Subcutaneous adipose tissue (tissue), 4 donors: ENCODE data around the gene B4GALNT3. TPM values are rescaled to one million over a fixed set of nuclear protein-coding genes. Genes with fewer than 3 reads are reported as not detected.

Experiments
- CTCF ChIP-seq: fragments of 450-650 bp; IDR thresholded peaks from one replicate; pipeline ENCODE4 v1.5.1; 2016; ENCODE audit warnings: low read depth, mild to moderate bottlenecking, control low read depth, antibody characterized with exemption, moderate library complexity
- total RNA-seq, 4 donors: library from RNA; depleted of rRNA; stranded (reverse); fragments of >200 nt; gene quantifications; one replicate each; pipeline ENCODE4 v1.1.0, GENCODE V29; 2016

Gene B4GALNT3
- total RNA-seq, 4 donors from 2014 or later: 0.16 to 0.22 (median 0.17) TPM; not detected in 1

- no peak for TF ChIP-seq CTCF
Observed at GRCh38 chr12:470133-470532, 10.4 kb downstream of the B4GALNT3 start.

DNA sequence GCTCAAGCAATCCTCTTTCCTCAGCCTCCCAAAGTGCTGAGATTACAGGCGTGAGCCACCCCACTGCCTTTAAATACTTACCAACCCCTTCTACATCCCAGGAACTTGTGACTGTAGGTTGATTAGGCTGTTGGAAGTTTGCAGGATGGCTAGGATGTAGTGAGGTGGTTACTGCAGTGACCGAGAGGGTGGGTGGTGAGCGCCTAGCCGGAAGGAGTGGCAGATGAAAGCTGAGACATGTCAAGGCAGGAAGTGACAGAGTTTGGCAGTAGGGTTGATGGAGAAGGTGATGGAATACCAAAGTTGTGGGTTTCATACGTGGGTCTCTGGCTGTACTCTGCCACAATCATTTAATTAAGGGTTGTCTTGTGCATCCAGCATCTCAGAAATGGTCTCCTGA lies 13.5 kb downstream of the B4GALNT3 start:
- TF ChIP-seq CTCF: no peak

DNA sequence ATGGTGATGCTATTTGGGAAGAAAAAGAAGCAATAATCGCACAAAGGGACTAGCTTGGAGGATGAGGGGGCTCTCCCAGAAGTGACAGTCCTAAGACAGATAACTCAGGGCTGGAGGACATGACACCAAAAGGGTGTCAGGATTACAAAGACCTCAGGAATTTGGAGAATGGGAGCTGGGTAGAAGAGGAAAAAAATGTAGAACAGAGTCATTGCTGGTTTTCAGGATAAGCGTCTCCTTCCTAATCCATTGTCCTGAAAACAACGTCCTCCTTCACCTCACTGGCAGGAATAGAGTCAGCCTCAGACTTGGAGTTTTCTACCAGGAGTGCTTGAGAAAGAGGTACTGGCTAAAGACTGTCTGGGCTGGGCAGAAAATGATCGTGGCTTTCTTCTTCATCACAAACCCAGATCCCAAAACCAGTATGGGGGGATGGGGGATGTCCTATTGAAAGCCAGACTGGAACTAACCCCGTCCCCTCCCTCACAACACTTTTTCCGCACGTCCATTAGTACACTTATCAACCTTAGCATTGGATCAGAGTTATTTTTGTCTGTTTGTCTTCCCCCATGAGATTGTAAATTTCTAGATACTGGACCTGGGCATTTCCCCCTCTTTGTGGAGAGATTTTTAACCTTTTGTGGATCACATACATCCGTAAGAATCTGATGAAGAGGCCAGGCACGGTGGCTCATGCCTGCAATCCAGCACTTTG lies 14.3 kb downstream of the B4GALNT3 start:
- TF ChIP-seq CTCF: no peak

DNA sequence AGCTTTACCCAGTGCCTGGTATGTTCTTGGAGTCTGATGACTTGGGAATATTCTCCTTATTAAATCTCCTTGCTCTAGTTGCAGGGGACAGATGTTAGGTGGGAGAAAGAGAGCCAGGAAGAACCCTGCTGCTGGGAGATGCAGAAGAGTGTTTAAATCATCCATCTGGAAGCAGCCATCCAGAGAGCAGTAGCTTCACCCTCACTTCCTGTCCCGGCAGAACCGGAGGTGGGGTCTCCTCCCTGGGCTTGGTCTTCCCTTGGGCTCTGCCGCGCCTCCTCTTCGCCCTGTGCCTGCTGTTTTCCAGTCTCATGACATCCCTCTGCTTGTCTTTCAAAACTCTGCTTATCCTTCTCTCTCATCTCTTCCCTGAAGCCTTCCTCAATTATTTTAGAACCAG lies 15.5 kb downstream of the B4GALNT3 start:
- TF ChIP-seq CTCF: no peak

DNA sequence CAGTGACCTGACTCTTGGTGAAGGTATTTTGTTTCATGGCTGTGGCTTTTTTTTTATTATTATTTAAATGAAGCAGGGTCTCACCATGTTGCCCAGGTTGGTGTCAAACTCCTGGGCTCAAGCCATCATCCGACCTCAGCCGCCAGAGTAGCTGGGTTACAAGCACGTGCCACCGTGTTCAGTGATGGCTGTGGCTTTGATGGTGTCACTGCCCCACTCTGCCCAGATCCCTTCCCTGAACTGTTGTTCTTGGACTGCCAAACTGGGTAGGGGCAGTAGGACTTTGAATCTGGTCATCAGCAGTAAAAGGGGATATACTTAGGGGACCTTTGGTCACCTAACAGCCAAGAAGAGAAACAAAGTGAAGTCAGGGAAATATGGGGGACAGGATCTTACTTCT lies 19.4 kb downstream of the B4GALNT3 start:
- no peak for TF ChIP-seq CTCF

GRCh38 chr12:480831-481816 lies 21.4 kb downstream of the B4GALNT3 start:
- TF ChIP-seq CTCF: no peak

GRCh38 chr12:482061-482460 lies 22.3 kb downstream of the B4GALNT3 start:
- no peak for TF ChIP-seq CTCF
